Measurements from ENCODE around the gene JAK1.
"Not testable (repeated sequence)": the region's sequence is repeated elsewhere in the genome, so short reads cannot be mapped to it uniquely, and the experiment has no call there.

JAK1 gene

DNA sequence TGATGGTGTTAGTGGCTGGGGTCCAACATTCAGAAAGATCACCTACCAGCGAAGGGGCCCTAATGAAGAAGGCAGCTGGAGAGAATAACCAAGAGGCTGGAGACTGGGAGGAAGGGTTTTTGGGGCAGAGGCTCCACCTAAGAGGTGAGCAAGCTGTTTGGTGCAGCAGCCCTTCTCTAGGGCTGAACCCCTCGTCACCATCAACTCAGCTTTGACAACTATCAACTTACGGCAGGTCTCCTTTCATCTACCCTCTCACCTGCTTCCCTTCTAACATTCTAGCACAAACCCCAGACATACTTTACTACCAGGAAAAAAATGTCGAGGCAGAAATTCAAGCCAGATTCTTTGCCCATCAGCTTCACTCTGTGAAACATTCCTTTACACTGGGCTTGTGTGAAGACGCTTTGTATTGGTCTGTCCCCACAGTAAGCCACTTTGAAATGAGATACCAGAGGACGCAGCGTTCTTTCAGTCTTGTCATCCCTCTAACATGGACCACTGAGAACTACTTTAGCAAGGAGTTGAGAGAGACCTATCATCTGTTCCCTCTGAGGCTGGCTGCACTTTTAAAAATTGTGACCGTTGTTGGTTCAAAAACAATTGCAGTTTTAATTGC, 136.8 kb downstream of the JAK1 start:
- no peak for DNase-seq

DNA sequence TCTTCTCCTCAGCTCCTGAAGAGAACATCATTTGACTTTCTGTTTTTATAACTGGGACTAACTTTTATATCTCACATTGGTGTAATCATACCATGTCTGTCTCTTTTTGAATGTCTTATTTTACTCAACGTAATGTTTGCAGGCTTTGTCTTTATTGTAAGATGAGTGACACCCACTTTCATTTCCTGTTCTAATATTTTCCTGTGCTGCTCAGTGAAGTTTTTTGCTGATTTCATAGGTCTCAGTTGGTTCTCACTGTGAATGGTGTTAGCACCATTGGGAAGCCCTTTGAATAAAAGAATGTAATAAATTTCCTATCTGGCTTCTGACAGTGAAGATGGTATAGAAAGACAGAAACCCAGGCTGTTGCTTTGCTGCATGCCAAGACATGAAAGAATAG, 137.5 kb downstream of the JAK1 start:
- no peak for DNase-seq

DNA sequence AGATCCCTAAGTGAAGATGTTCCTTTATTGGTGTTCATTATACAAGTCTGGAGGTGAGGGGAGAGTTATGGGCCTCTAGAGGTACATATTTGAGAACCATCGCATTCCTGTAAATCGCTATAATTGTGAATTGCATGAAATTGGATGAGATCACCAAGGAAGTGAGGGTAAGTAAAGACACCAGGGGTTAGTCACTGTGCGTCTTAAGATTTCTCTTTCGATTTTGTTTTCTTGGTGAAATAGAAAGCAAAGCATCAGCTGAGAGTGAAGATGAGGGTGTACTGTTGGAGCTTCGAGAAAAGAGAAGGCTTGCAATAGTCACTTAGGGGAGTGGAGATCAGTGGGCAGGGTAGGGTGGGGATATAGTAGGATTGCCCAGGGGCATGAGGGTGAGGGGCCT, 139.4 kb downstream of the JAK1 start:
- DNase-seq = no peak

DNA sequence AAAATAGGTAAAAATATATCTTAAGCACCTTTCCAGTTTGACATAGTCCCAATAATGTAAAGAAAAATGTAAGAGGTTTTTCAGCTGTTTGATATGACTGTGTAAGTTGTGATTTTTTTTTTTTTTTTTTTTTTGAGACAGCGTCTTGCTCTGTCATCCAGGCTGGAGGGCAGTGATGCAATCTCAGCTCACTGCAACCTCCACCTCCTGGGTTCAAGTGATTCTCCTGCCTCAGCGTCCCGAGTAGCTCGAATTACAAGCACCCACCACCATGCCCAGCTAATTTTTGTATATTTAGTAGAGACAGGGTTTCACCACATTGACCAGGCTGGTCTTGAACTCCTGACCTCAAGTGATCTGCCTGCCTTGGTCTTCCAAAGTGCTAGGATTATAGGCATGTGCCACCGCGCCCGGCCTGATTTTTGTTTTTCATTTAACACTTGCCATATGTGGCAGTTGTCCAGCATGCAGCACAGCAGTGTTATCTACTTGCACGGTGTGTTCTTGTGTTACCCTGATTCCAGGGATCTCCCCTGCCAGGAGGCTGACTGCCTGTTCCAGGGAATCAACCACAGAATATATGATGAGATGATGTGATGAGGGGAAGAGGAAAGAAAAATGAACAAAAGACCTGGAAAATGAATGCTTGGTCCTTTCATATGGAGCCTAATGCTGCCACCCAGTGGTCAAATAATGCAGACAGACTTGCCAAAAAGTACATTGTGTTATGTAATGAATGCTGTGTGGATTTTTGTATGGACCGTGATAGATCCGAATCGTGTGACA, 142.5 kb downstream of the JAK1 start:
- DNase-seq = peak; percentile 24

DNA sequence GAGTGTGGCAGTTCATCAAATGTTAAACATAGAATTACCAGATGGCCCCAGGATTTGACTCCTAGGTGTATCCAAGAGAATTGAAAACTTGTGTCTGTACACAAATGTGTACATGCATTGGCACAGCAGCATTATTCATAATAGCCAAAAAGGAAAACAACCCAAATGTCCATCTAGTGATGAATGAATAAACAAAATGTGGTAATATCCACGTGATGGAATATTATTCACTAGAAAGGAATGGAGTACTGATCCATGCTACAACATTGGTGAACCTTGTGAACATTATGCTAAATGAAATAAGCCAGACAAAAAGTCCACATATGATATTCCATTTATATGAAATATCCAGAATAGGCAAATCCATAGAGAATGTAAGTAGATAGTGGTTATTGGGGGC, 143.7 kb downstream of the JAK1 start:
- DNase-seq = no peak

DNA sequence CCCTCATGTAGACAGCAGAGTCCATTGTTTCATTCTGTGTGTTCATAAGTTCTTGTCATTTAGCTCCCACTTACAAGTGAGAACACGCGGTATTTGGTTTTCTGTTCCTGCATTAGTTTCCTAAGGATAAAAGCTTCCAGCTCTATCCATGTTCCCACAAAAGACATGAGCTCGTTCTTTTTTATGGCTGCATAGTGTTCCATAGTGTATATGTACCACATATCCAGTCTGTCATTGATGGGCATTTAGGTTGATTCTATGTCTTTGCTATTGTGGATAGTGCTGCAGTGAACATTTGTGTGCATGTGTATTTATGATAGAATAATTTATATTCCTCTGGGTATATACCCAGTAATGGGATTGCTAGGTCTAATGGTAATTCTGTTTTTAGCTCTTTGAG, 145.8 kb downstream of the JAK1 start:
- not testable (repeated sequence) for DNase-seq

DNA sequence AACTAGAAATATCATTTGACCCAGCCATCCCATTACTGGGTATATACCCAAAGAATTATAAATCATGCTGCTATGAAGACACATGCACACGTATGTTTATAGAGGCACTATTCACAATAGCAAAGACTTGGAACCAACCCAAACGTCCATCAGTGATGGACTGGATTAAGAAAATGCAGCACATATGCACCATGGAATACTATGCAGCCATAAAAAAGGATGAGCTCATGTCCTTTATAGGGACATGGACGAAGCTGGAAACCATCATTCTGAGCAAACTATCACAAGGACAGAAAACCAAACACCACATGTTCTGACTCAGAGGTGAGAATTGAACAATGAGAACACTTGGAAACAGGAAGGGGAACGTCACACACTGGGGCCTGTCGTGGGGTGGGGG, 149.0 kb downstream of the JAK1 start:
- DNase-seq = not testable (repeated sequence)

DNA sequence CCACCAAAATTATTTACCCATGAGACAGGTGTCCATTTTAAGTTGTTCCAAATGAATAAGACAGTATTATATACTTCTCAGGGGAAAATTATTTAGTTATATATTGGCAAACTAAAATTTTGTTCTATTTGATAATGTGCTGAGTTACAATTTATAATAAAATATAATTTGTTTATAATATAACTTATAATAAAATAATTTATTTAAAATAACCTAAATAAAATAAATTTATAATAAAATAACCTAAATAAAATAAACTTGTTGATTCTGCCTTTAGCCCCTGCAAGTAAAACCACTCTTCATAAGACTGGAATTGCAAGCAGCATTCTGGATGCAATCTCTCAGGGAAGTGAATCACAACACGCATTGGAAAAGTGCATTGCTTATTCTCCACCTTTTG, 151.9 kb downstream of the JAK1 start:
- no peak for DNase-seq

DNA sequence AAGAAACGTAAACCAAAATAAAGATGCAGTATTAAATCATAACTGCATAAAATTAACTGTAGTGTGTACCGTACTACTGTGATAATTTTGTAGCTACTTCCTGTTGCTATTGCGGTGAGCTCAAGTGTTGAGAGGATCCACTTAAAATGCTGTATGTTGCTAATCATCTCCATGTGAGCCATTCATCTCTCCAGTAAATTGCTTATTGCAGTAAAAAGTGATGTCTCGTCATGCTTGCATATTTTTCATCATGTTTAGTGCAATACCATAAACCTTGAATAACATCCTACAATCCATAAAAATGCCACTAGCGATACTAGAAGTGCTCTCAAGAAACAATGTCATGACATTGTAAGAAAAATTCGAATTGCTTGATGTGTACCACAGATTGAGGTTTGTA, 155.2 kb downstream of the JAK1 start:
- no peak for DNase-seq

DNA sequence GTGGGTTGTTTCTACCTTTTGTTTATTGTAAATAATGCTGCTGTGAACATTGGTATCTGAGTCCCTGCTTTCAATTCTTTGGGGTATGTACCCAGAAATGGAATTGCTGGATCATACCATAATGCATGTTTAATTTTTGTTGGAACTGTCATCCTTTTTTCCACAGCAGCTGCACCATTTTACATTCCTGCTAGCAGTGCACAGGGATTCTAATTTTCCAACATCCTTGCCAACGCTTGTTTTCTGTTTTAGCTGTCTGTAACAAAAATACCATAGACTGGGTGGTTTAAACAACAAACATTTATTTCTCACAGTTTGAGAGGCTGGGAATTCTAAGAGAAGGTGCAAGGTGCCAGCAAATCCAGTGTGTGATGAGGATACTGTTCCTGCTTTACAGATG, 156.3 kb downstream of the JAK1 start:
- DNase-seq = no peak

DNA sequence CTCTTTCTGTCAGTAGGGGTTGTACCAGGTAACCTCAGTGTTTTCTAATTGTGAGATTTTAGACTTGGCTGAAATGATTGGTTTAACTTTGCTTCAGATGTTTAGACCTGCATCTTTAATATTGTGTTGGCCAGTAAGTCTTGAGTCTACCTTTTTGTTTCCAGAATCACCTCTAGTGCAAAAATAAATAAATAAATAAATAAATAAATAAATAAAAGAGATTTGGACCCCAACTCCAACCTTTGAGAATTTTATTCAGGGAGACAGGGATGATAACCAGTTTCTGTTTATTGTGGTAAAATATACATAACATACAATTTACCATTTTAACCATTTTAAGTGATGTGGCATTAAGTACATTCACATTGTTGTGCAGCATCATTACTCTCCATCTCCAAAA, 157.0 kb downstream of the JAK1 start:
- no peak for DNase-seq

DNA sequence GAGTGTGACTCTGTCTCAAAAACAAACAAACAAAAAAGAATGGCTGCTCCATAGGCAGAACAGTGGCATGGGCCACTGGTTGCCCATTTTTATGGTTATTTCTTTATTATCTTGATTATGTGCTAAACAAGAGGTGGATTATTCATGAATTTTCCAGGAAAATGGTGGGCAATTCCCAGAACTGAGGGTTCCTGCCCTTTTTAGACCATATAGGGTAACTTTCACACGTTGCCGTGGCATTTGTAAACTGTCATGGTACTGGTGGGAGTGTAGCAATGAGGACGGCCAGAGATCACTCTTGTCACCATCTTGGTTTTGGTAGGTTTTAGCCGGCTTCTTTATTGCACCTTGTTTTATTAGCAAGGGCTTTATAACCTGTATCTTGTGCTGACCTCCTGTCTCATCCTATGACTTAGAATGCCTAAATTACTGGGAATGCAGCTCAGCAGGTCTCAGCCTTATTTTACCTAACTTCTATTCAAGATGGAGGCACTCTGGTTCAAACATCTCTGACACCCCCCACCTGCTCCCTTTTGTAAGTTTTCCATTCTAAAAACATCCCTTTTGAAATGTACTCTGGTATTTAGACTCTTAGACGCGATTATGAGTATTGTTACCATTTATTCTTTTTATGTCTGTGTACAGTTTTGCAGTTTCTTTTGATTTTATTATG, 164.4 kb downstream of the JAK1 start:
- DNase-seq = no peak

DNA sequence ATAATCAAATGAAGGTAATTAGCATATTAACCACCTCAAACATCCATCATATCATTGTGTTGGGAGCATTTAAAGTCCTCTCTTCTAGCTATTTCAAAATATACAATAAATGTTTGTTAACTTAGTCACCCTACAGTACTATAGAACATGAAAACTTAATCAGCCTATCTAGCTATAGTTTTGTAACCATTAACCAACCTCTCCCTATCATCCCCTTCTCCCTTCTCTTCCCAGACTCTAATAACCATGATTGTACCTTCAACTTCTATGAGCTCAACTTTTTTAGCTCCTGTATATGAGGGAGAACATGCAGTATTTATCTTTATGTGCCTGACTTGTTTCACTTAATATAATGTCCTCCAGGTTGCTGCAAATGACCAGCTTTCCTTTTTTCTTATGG, 167.5 kb downstream of the JAK1 start:
- DNase-seq = no peak

DNA sequence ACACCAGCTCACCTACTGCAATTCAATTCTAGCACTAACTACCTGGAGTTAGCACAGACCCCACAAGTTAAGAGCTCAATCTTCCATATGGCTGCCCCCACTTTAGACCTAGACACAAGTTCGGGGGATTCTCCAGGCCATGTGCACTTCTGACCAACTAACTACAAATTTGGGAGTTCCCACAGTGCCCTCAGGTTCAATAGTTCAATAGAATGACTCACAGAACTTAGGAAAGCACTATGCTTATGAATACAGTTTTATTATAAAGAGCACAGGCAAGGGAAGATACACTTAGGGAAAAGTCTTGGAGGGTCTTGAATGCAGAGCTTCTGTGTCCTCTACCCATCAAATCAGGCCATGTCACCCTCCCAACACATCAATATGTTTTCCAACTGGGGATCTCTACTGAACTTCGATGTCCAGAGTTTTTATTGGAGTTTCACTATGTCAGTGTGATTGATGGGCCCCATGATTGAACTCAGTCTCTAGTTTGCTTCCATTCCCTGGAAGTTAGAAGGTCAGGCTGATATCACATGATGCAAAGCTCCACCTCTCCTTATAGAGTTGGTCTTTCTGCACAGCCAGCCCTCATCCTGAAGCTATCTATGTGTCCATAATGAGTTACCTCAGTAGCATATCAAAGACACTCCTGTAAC, 175.4 kb downstream of the JAK1 start:
- no peak for DNase-seq
